GM18861 (cell line): ENCODE data around the gene TIRAP.
A peak's percentile ranks its signal among the peaks of the same experiment; 100 is the strongest.

Experiments used
- ATAC-seq: cut with Tn5 transposase; IDR thresholded peaks from one replicate; pipeline ENCODE4 v1.9.1; 2021; ENCODE audit not compliant: unreplicated experiment

TIRAP gene

GRCh38 chr11:126318574-126319373, 35.9 kb downstream of the TIRAP start:
- ATAC-seq, result peak; percentile 92

GRCh38 chr11:126319374-126319740, 36.5 kb downstream of the TIRAP start:
- ATAC-seq, result no peak

DNA sequence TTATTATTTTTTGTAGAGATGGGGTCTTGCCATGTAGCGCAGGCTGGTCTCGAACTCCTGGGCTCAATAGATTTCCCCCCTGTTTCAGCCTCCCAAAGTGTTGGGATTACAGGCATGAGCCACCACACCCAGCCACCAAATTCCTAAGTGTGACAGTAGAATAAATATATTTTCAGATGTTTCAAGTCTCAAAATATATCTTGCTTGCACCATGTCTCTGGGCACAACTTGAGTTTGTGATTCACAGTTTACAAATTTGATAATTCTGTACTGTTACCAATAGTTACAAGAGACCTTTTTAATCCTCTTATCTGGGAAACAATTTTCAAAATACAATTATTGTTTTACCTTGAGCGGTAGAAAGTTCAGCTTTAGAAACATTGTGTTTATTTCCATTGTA, 40.1 kb downstream of the TIRAP start:
- ATAC-seq, result no peak

- no peak for ATAC-seq
These were observed 44.5 kb downstream of the TIRAP start for GRCh38 chr11:126327281-126328000.

DNA sequence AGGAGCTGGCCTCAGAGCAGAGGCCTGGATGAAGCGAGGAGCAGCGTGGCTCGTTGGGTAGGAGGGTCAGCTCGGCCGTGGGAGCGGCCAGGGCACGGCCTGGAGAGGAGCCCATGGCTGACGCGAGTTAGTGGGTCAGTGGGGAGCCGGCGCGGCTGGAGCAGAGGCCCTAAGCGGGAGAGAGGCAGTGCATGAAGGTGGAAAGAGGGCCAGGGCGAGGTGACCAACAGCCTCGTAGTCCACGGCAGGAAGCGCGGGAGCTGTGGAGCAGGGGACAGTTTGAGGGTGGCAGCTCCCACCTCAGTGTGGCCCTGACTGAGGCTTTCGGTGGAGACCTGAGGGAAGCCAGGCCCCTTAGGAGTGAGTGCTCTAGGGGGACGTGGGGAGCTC, 45.1 kb downstream of the TIRAP start:
- no peak for ATAC-seq

DNA sequence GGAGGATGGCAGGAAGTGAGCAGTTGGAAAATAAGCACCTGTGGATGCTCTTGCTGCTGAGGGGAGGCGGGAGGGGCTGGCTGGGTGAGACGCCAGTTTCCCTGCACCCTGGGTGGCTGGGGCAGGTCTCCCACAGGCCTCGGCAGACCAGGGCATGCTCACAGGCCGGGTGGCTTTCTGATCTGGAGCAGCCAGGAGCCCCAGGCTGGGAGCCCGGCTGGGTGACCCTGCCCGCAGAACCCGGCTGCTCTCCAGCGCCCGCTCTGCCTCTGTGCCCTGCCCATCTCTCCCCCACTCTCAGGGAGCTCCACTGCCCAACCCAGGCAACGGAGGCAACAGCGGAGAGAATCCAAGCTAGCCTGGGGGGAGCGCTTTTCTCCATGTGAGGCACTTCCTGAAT, 45.6 kb downstream of the TIRAP start:
- no peak for ATAC-seq

DNA sequence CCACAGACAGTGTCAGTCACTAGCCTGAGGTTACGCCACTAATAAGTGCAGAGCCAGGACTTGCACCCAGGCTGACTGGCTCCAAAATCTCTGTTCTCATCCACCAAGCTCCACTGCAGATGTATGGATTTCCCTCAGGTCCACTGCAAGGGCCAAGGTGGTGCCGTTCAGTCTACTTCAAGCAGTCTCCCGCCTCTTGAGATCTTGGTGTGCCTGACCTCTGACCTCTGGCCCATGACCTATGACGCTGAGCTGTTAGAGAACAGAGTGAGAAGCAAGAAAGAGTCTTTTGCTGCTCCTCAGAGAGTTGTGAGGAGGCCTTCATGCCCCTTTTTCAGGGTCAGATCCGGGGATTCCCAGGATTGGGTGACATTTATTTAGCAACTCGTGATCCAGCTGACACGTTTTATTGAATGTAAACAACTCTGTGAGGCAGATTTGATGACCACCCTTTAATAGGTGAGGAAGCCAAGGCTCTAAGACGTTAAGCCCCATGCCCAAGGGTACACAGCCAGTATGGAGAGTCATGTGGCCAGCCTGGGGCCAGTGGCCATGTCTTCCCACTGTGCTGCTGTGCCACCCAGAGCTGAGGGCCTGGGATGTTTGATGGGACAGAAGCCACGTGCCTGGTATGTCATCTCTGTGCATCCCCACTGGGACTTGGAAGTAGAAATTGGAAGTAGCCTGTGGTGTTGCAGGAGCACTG, 46.2 kb downstream of the TIRAP start:
- ATAC-seq, result no peak

- no peak for ATAC-seq
These were observed 46.8 kb downstream of the TIRAP start for GRCh38 chr11:126329644-126330211.

GRCh38 chr11:126331286-126331685, 48.4 kb downstream of the TIRAP start:
- no peak for ATAC-seq

- no peak for ATAC-seq
These were observed 49.4 kb downstream of the TIRAP start for GRCh38 chr11:126332221-126332711.

- no peak for ATAC-seq
These were observed 50.2 kb downstream of the TIRAP start for GRCh38 chr11:126333142-126333541.

GRCh38 chr11:126334659-126335462, 52.0 kb downstream of the TIRAP start:
- ATAC-seq, result no peak

- no peak for ATAC-seq
These were observed 52.5 kb downstream of the TIRAP start for GRCh38 chr11:126335463-126335760.

DNA sequence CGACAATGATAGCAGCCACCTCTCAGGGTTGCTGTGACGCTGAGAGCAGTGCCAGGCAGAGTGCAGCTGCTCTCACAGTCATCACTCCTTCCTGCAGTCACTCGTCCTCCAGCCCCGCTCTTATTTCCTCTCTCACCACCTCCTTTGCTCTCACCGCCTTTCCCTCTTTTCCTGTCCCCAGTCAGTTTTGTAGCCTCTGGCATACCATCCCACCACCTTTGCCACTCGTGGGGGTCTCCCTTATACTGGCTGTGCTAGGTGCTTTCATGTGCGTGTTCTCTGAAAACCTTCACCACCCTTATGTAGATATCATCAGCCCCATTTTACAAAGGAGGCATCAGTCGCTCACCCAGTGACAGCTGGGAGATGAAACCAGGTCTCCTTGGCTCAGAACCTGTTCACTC, 53.2 kb downstream of the TIRAP start:
- ATAC-seq, result no peak

DNA sequence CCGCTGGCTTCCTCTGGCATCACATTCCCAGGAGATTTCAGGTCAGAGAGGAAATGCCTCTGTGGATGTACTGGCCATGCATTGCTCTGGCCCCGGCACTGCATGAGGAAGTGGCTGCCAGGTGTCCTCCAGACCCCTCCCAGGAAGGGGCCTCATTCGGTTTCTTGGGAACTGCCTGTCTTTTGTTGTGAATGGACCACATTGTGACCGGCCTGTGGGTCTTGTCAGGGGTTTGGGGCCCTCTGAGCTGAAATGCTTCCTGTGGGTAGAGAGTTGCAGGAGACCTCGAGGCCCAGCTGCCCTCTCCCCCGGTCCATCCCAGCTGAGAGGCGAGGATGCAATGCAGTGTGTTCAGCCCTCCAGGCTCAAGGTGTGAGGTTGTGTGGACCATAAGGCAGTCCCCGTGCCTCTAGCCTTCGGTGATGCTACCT, 53.8 kb downstream of the TIRAP start:
- ATAC-seq, result no peak

- no peak for ATAC-seq
These were observed 54.2 kb downstream of the TIRAP start for GRCh38 chr11:126337126-126337473.

GRCh38 chr11:126337474-126338241, 54.8 kb downstream of the TIRAP start:
- no peak for ATAC-seq

- ATAC-seq, result no peak
These were observed 55.6 kb downstream of the TIRAP start for GRCh38 chr11:126338346-126339055.

DNA sequence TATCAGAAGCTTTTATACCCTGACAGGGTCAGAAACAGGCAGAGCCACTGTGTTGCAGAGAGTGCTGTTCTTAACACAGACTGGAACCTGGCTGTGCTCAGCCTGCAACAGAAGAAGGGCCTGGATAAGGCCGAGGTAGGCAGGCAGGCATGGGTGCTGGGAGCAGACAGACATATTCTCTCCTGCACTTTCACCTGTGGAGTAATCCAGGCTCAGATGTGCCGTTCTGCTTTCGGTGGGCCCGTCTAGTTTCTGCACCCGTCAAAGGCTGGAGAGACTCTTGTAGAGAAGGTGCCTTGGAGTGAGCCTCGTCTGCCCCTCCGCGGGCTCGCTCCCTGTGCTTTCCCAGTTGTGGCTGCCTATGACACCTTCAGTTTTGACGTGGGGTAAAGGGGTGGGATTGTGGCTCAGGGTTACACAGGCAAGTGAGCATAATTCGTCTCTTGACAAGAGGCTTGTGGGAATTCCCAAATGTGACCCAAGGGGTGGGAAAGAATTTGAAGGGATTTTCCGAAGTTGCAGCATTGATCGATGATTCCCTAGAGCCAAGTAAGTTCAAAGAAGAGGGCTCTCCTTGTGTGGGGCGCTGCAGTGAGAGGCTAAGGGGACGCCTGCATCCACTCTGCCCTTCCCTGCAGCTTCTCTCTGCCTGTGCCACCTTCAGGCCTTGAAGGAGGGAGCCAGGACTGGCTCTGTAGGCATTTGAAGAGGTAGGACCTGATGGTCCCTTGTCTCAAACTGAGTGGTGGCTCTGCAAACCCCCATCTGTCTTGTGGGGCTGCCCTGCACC, 56.4 kb downstream of the TIRAP start:
- no peak for ATAC-seq
